Hepatocyte (in vitro differentiated cells): ENCODE results near the gene COL4A2.

Experiments used
- CTCF ChIP-seq: fragments of 200-600 bp; sonication (generic); IDR thresholded peaks from 2 replicates; pipeline ENCODE4 v1.5.1; 2016; ENCODE audit warnings: antibody characterized with exemption, mild to moderate bottlenecking; ENCODE audit not compliant: poor library complexity
- EZH2 ChIP-seq: fragments of 200-600 bp; sonication (generic); IDR thresholded peaks from 2 replicates; pipeline ENCODE4 v1.6.1; 2016; ENCODE audit warnings: antibody characterized with exemption, mild to moderate bottlenecking, borderline replicate concordance

GRCh38 chr13:110408286-110408685 is 101.2 kb downstream of the COL4A2 start:
- no peak for TF ChIP-seq EZH2
- no peak for TF ChIP-seq CTCF
